Vagina (tissue), 2 donors: ENCODE measurements around the gene ISYNA1. TPM values are rescaled to one million over a fixed set of nuclear protein-coding genes. Genes with fewer than 3 reads are reported as not detected.

Experiments
- DNase-seq, 2 donors: peaks; one replicate each; pipeline ENCODE4 v3.0.0-alpha.2; 2017; ENCODE audit errors: extremely low spot score in 2 of 2
- H3K27ac ChIP-seq: fragments of 200-600 bp; sonication (generic); one replicate; pipeline ENCODE4 v1.5.1; 2019
- H3K27me3 ChIP-seq: fragments of 200-600 bp; sonication (generic); one replicate; pipeline ENCODE4 v1.5.1; 2019
- H3K36me3 ChIP-seq, 2 donors: fragments of 200-600 bp; sonication (generic); one replicate each; pipeline ENCODE4 v1.5.1; 2017 to 2019
- H3K4me1 ChIP-seq: fragments of 200-600 bp; sonication (generic); one replicate; pipeline ENCODE4 v1.5.1; 2019
- H3K4me3 ChIP-seq, 2 donors: fragments of 200-600 bp; sonication (generic); 1 replicate in 1 of 2; 2 replicates in 1 of 2; pipeline ENCODE4 v1.5.1; 2016 to 2019
- H3K9me3 ChIP-seq: fragments of 200-600 bp; sonication (generic); one replicate; pipeline ENCODE4 v1.5.1; 2019
- CTCF ChIP-seq, 3 experiments: fragments of 450-650 bp in 2 of 3; fragments of 200-600 bp in 1 of 3; sonication (generic) in 1 of 3; IDR thresholded peaks; one replicate each; pipeline ENCODE4 v1.5.1; 2017 to 2019; ENCODE audit warnings: antibody characterized with exemption in 3 of 3, mild to moderate bottlenecking in 2 of 3, moderate library complexity in 2 of 3
- POLR2A ChIP-seq, 2 donors: fragments of 450-650 bp; IDR thresholded peaks; one replicate each; pipeline ENCODE4 v1.6.1; 2017; ENCODE audit warnings: antibody characterized with exemption in 2 of 2, mild to moderate bottlenecking in 2 of 2, moderate library complexity in 2 of 2
- POLR2AphosphoS5 ChIP-seq, 2 donors: sonication (generic); formaldehyde crosslinking; IDR thresholded peaks; one replicate each; pipeline ENCODE4 v1.9.0; 2017; ENCODE audit warnings: antibody characterized with exemption in 2 of 2, mild to moderate bottlenecking in 2 of 2, low read depth in 1 of 2; ENCODE audit not compliant: insufficient read depth in 1 of 2
- intact Hi-C: fragments of 100-400 bp; cut with DNase I; formaldehyde crosslinking; loops from one replicate; pipeline ENCODE4 v1.15.1; 2023
- total RNA-seq: library from RNA; depleted of rRNA; stranded (reverse); fragments of >200 nt; gene quantifications from one replicate; pipeline ENCODE4 v1.2.3, GENCODE V29; 2016

The ISYNA1 gene
- total RNA-seq, 1 donor from 2014 or later = 57.5 TPM

DNA sequence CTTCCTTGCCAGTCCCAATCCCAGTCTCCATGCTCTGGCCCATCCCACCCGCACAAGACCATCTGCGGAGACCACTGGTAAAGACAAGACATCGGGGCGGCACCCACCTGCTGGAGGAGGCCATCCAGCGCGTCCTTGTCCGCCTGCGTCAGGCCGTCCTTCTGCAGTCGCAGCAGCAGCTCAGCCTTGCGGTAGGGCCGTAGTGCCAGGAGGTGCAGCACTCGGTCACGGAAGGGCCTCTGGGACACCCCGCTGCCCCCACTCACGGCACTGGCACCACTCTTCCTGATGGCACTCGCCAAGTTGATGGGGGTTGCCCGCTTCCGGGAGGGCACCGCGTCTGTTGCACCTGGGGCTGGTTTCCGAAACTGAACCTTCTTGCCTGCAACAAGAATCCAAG is 23.5 kb upstream of the ISYNA1 start:
- no peak overlapping the region for H3K4me3 ChIP-seq
- TF ChIP-seq POLR2A (IDR thresholded peaks at IDR 0.05) = no peak
- TF ChIP-seq CTCF (IDR thresholded peaks at IDR 0.05) = no peak
- no peak for TF ChIP-seq POLR2AphosphoS5 (IDR thresholded peaks at IDR 0.05; ENCODE audit: insufficient read depth in 1 of 2, low read depth in 1 of 2)
- H3K27me3 ChIP-seq = no peaks in the 10 kb centered on the region
- no peak for DNase-seq
- intact Hi-C loops = loop anchor here (10.0 kb wide), 2 partner anchors 53 to 383 kb away; no protein-coding TSS in a partner anchor
- no peaks in the 10 kb centered on the region for H3K9me3 ChIP-seq
- H3K36me3 ChIP-seq = peaks cover 0 to 15% of the 10 kb centered on the region in 2 donors
- H3K4me1 ChIP-seq = peaks cover 60% of the 10 kb centered on the region
- H3K27ac ChIP-seq = peak overlapping the region; percentile 76

DNA sequence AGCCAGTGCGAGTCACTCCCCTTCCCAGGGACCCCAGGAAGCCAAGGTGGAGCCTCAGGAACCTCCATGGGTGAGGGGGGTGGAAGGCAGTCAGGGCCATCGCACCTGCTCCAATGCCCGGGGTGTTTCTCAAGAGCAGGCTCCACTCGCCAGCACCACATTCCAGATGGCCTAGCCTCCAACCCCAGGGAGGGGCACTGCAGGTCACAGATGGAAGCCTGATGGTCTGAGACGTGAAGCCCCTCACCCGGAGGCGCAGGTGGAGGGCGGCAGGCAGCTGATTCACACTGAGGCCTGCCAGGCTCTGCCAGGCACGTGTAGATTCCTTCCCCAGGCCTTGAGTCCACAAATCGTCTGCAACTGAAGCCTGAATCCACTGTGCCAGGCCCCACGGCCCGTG is 23.0 kb upstream of the ISYNA1 start:
- intact Hi-C loops = loop anchor here (10.0 kb wide), 2 partner anchors 54 to 384 kb away; no protein-coding TSS in a partner anchor
- DNase-seq = no peak
- Histone ChIP-seq H3K27me3 (no peaks in the 10 kb centered on the region), H3K9me3 (no peaks in the 10 kb centered on the region), H3K4me3 (no peak overlapping the region), H3K27ac (peak overlapping the region; percentile 76), H3K36me3 (peaks cover 0 to 19% of the 10 kb centered on the region in 2 donors), H3K4me1 (peaks cover 54% of the 10 kb centered on the region)
- TF ChIP-seq POLR2A (IDR thresholded peaks at IDR 0.05) (no peak), CTCF (IDR thresholded peaks at IDR 0.05) (no peak), POLR2AphosphoS5 (IDR thresholded peaks at IDR 0.05; ENCODE audit: insufficient read depth in 1 of 2, low read depth in 1 of 2) (no peak)

DNA sequence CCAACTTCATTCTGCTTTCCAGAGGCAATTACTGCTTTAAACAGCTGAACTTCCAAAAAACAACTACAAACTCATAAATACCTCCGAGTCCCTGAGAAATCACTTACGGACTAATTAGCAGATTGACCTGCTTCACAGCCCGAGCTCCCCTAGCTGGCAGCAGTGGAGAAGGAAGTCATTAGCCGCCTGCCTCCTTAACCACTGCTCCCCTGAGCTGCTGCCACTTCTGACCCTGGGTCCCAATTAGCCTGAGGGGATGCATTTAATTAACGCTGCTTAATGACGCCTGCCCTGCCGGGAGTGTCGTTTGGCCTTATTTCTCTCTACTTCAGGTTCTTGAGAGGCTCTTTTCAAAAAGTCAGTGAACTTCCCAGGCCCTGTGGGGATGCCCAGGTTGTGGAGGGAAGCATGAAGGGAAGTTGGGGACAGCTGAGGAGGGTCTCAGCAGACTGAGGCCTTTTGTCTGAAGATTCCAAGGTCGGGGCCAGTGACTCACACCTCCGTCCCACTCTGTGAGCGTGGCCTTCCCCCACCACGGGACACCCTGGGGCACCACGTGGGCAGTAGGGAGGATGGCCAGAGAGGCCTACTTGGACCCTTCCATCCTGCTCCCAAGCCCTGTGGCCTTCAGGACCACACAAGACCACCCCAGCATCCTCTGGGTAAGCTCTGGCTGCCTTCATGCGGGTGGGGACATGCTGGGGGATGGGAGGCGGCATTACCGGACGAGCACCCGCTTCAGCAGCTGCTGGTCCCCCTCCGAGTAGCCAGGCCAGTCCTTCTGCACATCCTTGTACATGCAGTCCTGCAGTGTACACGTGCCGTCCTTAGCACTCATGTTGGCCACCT is 19.8 kb upstream of the ISYNA1 start:
- no peaks in the 10 kb centered on the region for H3K9me3 ChIP-seq
- TF ChIP-seq CTCF (IDR thresholded peaks at IDR 0.05) (no peak), POLR2AphosphoS5 (IDR thresholded peaks at IDR 0.05; ENCODE audit: insufficient read depth in 1 of 2, low read depth in 1 of 2) (no peak), POLR2A (IDR thresholded peaks at IDR 0.05) (no peak)
- peaks cover 0 to 22% of the 10 kb centered on the region in 2 donors for H3K36me3 ChIP-seq
- H3K4me1 ChIP-seq = peaks cover 33% of the 10 kb centered on the region
- H3K27me3 ChIP-seq = no peaks in the 10 kb centered on the region
- intact Hi-C loops = no loop called here
- H3K4me3 ChIP-seq = no peak overlapping the region
- peak overlapping the region; percentile 28 for H3K27ac ChIP-seq
- DNase-seq = no peak

GRCh38 chr19:18456974-18457373 is 19.0 kb upstream of the ISYNA1 start:
- peaks cover 0 to 22% of the 10 kb centered on the region in 2 donors for H3K36me3 ChIP-seq
- H3K9me3 ChIP-seq = no peaks in the 10 kb centered on the region
- peak overlapping the region; percentile 28 for H3K27ac ChIP-seq
- no peak overlapping the region for H3K4me3 ChIP-seq
- DNase-seq = no peak
- TF ChIP-seq POLR2AphosphoS5 (IDR thresholded peaks at IDR 0.05; ENCODE audit: insufficient read depth in 1 of 2, low read depth in 1 of 2) (no peak), POLR2A (IDR thresholded peaks at IDR 0.05) (no peak), CTCF (IDR thresholded peaks at IDR 0.05) (no peak)
- intact Hi-C loops = no loop called here
- no peaks in the 10 kb centered on the region for H3K27me3 ChIP-seq
- H3K4me1 ChIP-seq = peaks cover 32% of the 10 kb centered on the region

GRCh38 chr19:18456279-18456678 is 18.3 kb upstream of the ISYNA1 start:
- intact Hi-C loops = no loop called here
- TF ChIP-seq POLR2AphosphoS5 (IDR thresholded peaks at IDR 0.05; ENCODE audit: insufficient read depth in 1 of 2, low read depth in 1 of 2) = no peak
- TF ChIP-seq POLR2A (IDR thresholded peaks at IDR 0.05) = no peak
- TF ChIP-seq CTCF (IDR thresholded peaks at IDR 0.05) = no peak
- Histone ChIP-seq H3K9me3 (no peaks in the 10 kb centered on the region), H3K4me3 (no peak overlapping the region), H3K4me1 (peaks cover 28% of the 10 kb centered on the region), H3K27ac (no peak overlapping the region), H3K27me3 (no peaks in the 10 kb centered on the region), H3K36me3 (peaks cover 0 to 21% of the 10 kb centered on the region in 2 donors)
- DNase-seq = no peak
